ENCODE data around the gene COL4A3.
"Not testable (repeated sequence)": the region's sequence is repeated elsewhere in the genome, so short reads cannot be mapped to it uniquely, and the experiment has no call there.

The COL4A3 gene

DNA sequence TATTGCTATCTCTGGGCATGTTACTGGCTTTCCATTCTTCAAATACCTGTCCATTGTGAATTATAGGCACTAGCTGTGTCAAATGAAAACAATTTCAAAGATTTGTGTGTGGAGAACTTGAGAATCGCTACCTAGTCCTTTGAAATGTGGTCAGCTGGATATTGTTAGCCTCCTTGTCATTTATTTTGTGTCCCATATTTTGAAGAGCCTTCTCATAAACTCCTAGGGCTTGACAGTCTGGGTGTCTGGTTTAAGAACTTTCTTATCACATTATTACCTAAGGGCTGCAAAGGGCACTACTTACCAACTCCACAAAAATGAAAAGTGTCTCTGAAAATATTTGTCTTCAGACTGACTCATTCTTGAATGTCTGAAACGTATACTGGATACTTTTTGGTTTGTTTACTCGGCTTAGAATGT, 50.2 kb downstream of the COL4A3 start:
- no peak for DNase-seq (ENCODE audit: low read depth)

DNA sequence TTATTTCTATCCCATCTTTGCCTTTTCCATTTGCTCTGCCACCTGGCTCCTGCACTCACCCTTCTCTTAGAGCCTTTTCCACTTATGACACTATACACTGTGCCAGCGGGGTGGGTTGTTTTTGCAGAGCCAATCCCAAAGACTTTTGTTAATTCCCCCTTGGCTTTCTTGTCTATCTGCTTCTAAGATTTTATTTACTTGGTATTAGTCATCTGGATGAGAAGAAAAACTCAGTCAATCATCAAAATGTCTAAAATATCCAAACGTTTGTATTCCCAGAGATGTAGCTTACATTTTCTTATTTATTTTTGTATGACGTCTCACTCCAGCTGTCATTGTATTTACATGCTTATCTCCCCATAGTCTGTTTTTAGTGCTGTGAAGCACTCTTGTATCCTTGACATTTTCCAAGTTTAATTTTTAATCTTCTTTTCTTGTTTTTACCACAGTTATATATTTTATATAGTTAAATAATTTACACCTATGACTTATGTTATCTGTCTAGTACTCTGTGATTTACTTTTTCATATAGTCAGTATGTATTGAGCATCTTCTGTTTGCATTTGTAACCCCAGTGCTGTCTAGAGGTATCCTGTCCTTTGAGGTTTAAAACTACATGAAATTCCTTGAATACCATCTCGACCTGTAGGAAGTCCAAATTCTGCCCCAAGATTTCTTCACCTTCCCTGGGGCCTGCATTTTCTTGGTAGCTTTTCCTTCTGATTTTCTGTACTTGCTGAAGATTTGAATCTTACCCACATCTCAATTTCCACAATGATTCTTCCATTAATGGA, 55.1 kb downstream of the COL4A3 start:
- DNase-seq (ENCODE audit: low read depth) = no peak

- DNase-seq (ENCODE audit: low read depth) = no peak
These were observed 56.7 kb downstream of the COL4A3 start for GRCh38 chr2:227221120-227221519.

DNA sequence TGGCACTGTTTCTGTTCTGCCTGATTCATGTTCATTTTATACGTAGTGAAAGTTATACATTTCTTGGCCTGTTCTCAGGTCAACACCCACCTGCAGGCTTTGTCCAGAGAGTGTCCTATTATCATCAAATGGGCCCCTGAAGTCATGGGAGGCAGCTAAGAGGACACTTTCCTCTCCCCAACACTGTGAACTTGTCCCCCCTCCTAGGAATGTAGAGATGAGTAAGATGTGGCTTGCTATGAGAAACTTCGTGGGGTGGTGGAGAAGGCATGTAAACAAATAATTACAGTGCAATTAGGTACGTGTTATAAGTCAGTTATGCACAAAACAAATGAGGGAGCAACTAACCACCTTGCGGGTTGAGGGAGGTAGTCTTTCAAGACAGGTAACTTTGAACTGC, 57.9 kb downstream of the COL4A3 start:
- no peak for DNase-seq (ENCODE audit: low read depth)

DNA sequence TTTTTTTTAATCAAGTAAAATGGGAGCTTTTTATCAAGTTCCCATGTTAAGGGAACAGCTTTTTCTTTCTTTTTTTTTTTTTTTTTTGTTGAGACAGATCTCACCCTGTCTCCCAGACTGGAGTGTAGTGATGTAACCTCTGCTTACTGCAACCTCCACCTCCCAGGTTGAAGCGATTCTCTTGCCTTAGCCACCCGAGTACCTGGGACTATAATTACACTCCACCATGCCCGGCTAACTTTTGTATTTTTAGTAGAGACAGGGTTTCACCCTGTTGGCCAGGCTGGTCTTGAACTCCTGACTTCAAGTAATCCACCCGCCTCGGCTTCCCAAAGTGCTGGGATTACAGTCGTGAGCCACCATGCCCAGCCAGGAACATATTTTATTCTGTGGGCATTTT, 61.2 kb downstream of the COL4A3 start:
- not testable (repeated sequence) for DNase-seq (ENCODE audit: low read depth)

DNA sequence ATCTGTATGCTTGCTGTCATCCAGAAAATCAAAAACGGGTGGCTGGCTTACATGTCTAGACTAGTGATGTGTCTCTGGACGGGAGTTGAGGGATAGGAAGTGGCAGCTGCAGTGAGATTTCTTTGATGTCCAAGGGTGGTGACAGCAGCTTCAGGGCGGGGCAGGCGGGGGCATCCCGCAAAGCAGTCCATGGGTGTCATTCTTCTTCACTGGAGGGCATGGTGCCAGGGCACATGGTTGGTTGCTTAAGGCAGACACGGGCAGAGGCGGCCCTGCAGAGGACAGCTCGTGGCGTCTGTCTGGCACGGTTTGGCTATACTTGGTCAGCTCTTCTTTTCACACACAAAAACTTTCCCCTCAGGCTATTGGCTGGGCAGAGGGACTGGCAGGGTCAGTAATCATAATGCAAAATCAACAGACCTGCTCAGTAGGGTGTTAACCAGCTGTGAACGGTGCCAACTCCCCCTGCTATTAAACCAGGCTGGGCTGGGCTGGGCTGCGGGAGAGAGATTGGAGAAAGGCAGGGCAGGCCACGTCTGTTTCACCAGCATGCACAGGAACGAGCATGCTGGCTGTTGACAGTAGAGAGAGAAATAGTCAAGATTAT, 63.7 kb downstream of the COL4A3 start:
- DNase-seq (ENCODE audit: low read depth) = no peak

GRCh38 chr2:227230151-227230550, 65.7 kb downstream of the COL4A3 start:
- DNase-seq (ENCODE audit: low read depth) = no peak

DNA sequence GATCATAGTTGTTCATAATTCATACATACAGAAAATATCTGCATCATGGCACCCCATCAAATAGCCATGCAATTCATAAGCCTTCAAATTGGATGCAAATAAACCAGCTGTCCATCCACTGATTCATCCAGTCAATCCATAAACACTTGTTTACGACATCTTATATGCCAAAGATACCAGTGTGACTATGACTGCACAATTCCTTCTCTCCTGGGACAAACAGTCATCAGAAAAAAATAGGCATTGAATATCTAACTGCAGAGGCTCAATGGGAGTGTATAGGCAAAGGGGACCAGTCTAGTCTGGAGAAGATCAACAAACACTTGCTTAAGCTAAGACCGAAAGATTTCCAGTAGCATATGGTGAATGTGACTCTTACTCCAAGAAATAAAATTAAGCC, 70.0 kb downstream of the COL4A3 start:
- DNase-seq (ENCODE audit: low read depth) = no peak

GRCh38 chr2:227237786-227238185, 73.4 kb downstream of the COL4A3 start:
- no peak for DNase-seq (ENCODE audit: low read depth)

DNA sequence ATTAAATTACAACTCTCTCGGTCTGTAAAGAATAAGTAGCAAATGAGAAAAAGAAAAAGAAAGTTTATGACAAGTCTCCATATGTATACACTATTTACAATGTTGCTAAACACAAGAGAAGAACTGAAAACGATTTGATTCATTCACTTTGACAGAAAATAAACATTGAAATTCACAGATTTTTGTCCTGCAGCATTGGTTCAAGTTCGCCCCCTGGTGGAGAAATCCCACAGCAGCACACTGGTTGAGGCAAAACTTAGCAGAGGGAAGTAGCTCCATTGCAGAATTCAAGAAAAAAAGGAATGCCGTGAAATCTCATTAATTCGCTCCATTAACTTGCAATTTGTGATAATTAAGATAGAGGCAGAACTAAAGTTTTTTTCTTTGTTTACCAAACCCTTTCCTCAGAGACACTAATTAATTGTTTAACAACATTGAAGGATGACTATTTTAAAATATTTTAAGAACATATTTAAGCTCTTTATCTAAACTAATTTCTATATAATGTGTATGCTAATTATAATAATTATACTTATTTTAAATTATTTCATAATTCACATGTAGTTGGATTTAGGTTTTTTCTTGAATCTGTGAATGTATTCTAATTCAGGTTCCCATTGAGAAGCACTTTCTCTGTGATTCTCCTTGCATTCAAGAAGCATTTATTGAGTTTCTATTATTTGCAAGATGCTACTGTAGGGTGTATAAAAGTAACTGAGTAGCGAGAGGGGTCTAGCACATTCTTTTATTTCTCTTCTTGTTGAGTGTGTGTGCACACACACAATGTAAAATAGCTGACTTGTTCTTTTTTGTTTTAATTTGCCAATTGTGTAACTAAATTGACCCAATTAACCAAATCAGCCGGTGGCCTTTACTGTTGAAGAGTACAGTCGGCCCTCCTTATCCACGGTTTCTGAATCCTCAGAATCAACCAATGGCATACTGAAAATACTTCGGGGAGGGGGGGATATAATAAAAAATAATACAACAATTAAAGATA, 74.1 kb downstream of the COL4A3 start:
- DNase-seq (ENCODE audit: low read depth) = peak; percentile 31

GRCh38 chr2:227241005-227241404, 76.6 kb downstream of the COL4A3 start:
- DNase-seq (ENCODE audit: low read depth) = no peak

DNA sequence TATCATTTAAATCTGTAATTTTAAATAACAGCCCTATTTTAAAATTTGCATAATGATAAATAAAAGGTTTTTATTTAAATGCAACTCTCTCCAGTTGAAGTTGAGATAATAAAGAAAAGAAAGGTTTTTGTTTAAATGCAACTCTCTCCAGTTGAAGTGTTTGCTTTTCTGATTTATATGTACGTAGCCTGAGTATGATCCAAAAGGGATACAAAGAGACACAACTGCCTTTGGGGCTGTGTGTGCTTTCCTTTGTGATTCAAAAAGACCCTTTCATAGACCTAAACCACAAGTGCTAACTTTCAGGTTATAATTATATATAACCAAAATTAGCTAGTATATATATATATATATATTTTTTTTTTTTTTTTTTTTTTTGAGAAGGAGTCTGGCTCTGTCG, 84.5 kb downstream of the COL4A3 start:
- DNase-seq (ENCODE audit: low read depth) = no peak

DNA sequence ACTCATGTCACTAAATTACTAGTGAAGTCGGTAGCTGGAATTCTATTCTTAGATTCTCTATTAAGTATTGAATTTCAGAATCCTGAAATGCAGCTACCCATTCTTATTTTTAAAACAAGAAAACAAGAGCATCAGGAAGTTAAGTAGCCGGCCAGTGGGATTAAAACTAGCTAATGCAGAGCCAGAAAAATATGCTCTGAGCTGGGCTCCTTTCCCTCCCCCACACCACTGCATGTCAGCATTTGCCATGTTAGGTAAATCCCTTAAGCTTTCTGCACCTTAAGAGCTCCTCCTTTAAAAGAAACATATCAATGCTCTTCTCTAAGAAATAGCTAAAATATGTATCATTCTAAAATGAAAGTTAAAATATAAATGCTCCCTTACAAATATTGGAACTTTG, 88.4 kb downstream of the COL4A3 start:
- no peak for DNase-seq (ENCODE audit: low read depth)

DNA sequence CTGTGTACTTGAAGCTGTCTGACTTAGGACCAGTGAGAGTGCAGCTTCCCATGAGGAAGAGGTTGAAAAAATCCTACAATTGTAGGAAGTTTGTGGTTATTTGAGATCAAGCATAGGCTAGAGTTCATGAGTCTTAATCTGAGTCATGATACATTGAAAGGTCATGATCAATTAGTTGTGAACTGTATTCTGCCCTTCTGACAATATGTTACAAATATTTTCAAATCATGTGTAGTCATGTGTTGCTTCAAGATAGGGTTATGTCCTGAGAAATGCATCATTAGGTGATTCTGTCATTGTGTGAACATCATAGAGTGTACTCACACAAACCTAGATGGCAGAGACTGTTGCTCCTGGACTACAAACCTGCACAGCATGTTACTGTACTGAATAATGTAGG, 92.2 kb downstream of the COL4A3 start:
- no peak for DNase-seq (ENCODE audit: low read depth)

- DNase-seq (ENCODE audit: low read depth) = no peak
These were observed 93.4 kb downstream of the COL4A3 start for GRCh38 chr2:227257820-227258219.

DNA sequence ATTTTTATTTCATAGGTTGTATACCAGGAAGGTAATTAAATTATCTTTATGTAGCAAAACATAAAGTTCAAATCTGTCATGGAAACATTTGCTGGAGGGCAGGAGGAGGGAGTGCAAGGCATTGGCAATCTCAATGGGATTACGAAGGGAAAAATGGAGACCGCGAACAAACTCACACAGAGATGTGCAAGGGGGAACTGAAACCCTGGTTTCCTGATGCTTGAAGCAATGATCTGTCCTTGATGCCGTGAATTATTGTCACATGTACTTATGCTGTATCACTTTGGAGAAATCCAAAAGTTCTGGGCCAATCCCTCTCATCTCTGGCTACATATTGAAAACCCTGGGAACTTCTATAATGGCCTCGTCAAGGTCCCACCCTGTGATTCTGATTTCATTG, 95.6 kb downstream of the COL4A3 start:
- DNase-seq (ENCODE audit: low read depth) = no peak

DNA sequence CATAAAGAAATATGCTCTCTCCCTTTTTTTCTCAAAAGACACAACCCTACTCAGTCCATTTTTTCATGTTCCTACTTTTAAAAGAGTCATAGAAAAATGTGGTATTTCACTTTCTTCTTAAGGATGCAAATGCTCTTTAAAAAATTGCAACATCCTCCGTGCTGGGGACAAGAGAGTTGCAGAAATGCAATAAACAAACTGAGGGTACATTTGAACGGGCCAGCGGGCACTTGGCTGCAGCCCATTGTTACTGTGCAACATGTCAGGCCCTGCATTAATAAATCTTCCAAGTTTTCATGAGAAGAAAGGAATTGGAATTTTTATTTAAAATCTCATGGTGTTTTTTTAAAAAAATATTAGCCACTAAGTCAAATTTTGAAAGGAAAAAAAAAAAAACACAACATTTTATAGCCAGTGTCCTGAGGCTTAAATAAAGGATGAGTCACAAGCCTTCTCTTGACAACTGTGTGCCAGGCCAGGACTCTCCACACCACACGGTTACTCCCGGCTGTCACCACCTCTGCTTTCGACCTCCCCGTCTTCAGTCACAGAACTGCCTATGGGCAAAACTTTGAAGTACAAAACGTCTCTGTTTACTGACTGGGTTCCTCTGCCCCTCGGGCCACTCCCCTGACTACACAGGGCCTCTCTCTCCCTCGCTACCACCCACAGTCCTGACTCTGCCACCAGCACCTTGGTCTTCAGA, 103.1 kb downstream of the COL4A3 start:
- DNase-seq (ENCODE audit: low read depth) = no peak

DNA sequence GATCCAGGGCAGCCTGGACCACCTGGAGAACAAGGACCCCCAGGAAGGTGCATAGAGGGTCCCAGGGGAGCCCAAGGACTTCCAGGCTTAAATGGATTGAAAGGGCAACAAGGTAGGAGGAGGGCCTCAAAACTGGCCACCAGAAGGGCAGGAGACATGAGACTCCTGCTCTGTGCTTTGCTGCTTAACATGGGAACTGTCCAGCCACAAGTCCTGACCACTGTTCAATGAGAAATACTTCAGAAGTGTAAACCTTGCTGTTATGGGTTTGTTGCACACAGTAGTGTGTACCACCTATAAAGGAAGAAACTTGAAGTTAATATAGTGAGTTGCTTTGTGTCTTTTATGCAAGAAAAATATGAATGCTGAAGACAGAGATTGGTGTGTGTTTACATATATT, 116.5 kb downstream of the COL4A3 start:
- no peak for DNase-seq (ENCODE audit: low read depth)

DNA sequence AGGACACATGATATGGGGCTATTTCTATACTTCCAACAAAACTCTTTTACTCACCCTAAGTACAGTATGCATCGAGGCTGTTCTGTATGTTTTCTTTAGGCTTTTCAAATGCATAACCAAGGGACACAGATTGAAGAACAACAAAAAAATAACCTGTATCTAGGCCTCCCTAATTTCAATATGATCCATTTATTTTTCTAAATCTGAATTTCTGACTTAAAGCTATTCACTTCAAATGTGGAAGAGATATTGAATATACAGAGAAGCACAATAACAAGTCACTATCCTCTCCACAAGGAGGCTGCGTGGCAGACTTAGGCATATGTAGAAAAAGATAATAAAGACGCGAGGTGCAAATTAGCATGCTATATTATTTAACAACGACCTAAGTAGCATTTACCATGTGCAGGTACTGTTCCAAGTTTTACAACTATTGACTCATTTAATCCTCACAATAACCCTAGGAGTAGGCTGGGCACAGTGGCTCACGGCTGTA, 121.4 kb downstream of the COL4A3 start:
- DNase-seq (ENCODE audit: low read depth) = no peak

DNA sequence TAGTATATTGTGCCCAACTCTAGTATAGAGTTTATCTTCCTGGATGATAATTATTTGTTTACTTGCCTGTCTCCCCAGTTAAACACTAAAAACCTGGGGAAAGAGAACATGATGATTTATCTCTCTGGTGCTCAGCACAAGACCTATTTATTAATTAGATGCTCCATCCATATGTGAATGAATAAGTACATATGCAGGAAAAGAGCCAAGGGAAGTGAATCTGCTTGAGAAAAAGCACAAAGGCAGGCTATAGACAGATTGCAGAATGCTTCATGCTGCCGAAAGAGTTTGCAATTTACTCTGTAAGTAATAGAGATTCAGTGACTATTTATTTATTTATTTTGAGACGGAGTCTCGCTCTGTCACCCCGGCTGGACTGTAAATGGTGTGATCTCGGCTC, 123.3 kb downstream of the COL4A3 start:
- DNase-seq (ENCODE audit: low read depth) = no peak

- no peak for DNase-seq (ENCODE audit: low read depth)
These were observed 127.9 kb downstream of the COL4A3 start for GRCh38 chr2:227292314-227292713.

DNA sequence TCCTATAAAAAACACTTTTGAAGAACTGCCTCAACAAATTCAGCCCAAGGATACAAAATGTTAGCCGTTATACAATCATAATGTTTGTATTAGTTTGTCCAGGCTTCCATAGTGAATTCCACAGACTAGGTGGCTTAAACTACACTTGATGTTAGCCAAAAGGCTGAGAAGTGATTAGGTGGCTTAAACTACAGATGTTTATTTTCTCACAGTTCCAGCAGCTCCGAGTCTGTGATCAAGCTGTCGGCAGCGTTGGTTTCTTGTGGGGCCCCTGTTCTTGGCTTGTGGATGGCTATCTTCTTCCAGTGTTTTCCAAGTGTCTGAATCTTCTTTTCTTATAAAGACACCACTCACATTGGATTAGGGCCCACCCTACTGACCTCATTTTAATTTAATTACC, 129.1 kb downstream of the COL4A3 start:
- DNase-seq (ENCODE audit: low read depth) = no peak
